ENCODE measurements around the gene NOTO.

NOTO gene

DNA sequence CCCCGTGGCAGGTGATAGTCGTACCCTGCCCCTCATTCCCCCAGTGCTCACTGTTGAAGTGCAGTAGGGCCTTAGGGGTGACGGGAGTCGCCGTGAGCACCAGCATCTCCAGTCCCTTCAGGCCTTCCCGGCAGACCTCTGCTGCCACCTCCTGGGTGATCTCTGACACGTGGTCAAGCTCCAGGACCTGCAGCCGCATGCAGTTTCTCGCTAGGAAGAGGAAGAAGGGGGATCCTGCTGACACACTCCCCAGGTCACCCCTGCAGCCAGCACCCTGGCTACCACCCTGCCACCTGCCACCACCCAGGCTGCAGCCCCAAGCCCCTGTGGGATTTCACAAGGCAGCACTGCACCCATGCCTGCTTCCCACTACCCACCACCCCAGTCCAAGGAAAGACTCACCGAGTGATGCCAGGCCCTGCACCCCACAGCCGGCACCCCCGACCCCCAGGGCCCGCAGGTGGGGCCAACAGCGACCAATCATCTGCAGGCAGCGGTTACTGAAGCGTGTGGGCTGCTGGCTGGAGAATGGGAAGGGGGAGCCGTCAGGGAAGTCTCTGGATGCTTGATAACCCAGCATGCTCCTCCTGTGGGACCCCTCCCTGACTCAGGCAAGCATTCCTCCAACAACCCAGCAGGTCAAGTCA is 58.1 kb downstream of the NOTO start:
- in situ Hi-C loops (cut with HindIII; ENCODE audit: low sequenced_read_pairs): no loop called here
- H3K4me3 ChIP-seq (ENCODE audit: low read depth, low read length): no peak overlapping the region
- DNase-seq (ENCODE audit: low read depth, low spot score): peak; percentile 33
- TF ChIP-seq, protein P1, sequence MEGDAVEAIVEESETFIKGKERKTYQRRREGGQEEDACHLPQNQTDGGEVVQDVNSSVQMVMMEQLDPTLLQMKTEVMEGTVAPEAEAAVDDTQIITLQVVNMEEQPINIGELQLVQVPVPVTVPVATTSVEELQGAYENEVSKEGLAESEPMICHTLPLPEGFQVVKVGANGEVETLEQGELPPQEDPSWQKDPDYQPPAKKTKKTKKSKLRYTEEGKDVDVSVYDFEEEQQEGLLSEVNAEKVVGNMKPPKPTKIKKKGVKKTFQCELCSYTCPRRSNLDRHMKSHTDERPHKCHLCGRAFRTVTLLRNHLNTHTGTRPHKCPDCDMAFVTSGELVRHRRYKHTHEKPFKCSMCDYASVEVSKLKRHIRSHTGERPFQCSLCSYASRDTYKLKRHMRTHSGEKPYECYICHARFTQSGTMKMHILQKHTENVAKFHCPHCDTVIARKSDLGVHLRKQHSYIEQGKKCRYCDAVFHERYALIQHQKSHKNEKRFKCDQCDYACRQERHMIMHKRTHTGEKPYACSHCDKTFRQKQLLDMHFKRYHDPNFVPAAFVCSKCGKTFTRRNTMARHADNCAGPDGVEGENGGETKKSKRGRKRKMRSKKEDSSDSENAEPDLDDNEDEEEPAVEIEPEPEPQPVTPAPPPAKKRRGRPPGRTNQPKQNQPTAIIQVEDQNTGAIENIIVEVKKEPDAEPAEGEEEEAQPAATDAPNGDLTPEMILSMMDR (IDR thresholded peaks at IDR 0.05; ENCODE audit: low read depth, low read length): peak; percentile 54
